Adrenal gland (tissue), 12 donors: Measurements from ENCODE around the gene HECW1. TPM values are rescaled to one million over a fixed set of nuclear protein-coding genes. Genes with fewer than 3 reads are reported as not detected.

Experiments
- DNase-seq, 7 donors: peaks; one replicate each; pipeline ENCODE4 v3.0.0-alpha.2; 2019 to 2020
- H3K27ac ChIP-seq, 5 donors: fragments of 200-600 bp; sonication (generic) in 4 of 5; 1 replicate in 3 of 5; 2 replicates in 2 of 5; pipeline versions ENCODE4 v1.5.1 to v1.8.0; 2016 to 2020; ENCODE audit warnings: mild to moderate bottlenecking in 1 of 5
- H3K27me3 ChIP-seq: fragments of 200-600 bp; 2 replicates; pipeline ENCODE4 v1.8.0; 2021
- H3K36me3 ChIP-seq, 2 donors: fragments of 200-600 bp; replicated peaks in 1 of 2; 1 replicate in 1 of 2; 2 replicates in 1 of 2; pipeline versions ENCODE4 v1.5.1 to v1.8.0; 2018 to 2022
- H3K4me1 ChIP-seq, 2 donors: fragments of 200-600 bp; replicated peaks in 1 of 2; 1 replicate in 1 of 2; 2 replicates in 1 of 2; pipeline versions ENCODE4 v1.5.1 to v1.8.0; 2018 to 2021
- H3K4me3 ChIP-seq, 4 donors: fragments of 200-600 bp; sonication (generic) in 3 of 4; one replicate each; pipeline ENCODE4 v1.5.1; 2016 to 2018
- H3K9me3 ChIP-seq, 3 donors: fragments of 200-600 bp; sonication (generic) in 1 of 3; replicated peaks in 1 of 3; 1 replicate in 2 of 3; 2 replicates in 1 of 3; pipeline versions ENCODE4 v1.5.1 to v1.8.0; 2016 to 2021
- POLR2A ChIP-seq, 2 donors: fragments of 450-650 bp; IDR thresholded peaks; one replicate each; pipeline ENCODE4 v1.6.1; 2017; ENCODE audit warnings: antibody characterized with exemption in 2 of 2, mild to moderate bottlenecking in 2 of 2, moderate library complexity in 1 of 2
- WGBS, 4 donors: extraction: QIAGEN DNeasy Blood & Tissue Kit in 2 of 4; methylation state at CpG; one replicate each; pipeline versions ENCODE4 v1.1.5 to v1.1.7; 2013 to 2017; 5-methylcytosine and 5-hydroxymethylcytosine counted together
- intact Hi-C, 2 donors: fragments of 100-400 bp; cut with DNase I; formaldehyde crosslinking; loops; one replicate each; pipeline versions ENCODE4 v1.14.1 to v1.15.0; 2022 to 2023
- polyA plus RNA-seq, 3 donors: library from polyadenylated mRNA; stranded (reverse); fragments of 200-250 nt in 2 of 3; fragments of 350-450 nt in 1 of 3; fragmentation: Illumina TruSeq in 1 of 3; extraction: RNeasy Lipid Tissue Mini Kit (QIAGEN cat#74804) in 1 of 3; gene quantifications; one replicate each; pipeline ENCODE4 v1.2.3, GENCODE V29; 2013 to 2014
- total RNA-seq, 9 donors: library from RNA; depleted of rRNA in 4 of 9; stranded (reverse); fragments of >200 nt in 4 of 9; fragments of 120-200 nt in 1 of 9; fragmentation: NEBNext Ultra II Directional in 1 of 9; extraction: Animal tissue kit (Norgen Biotek cat#: 25700) in 1 of 9; gene quantifications; one replicate each; pipeline versions ENCODE4 v1.1.0 to v1.2.4, GENCODE V29; 2013 to 2023
- TF ChIP-seq, protein P1 (sequence below), 6 experiments: fragments of 450-650 bp in 4 of 6; fragments of 200-600 bp in 2 of 6; sonication (generic) in 1 of 6; IDR thresholded peaks; 1 replicate in 5 of 6; 2 replicates in 1 of 6; pipeline versions ENCODE4 v1.5.1 to v1.8.0; 2016 to 2021; ENCODE audit warnings: antibody characterized with exemption in 6 of 6, mild to moderate bottlenecking in 2 of 6, moderate library complexity in 1 of 6
- donor health status: healthy with polysubstance abuse.
- donor health status: Bipolar disorder and iron deficiency.
- donor health status: DM: yes; HTN: yes; CAD: no.
- donor health status: DM: no; HTN: no; CAD: no.
- donor health status: DM: no; HTN: no; CAD: no.
- donor health status: DM: yes; HTN: yes; CAD: no.

Gene HECW1
- total and polyA plus RNA-seq, 12 donors, result under 0.01 to 3.2 (median 0.06) TPM; not detected in 4

GRCh38 chr7:43117095-43117494, 4.6 kb downstream of the HECW1 start:
- H3K36me3 ChIP-seq, result no peaks in the 10 kb centered on the region
- H3K27me3 ChIP-seq, result peaks cover 56% of the 10 kb centered on the region
- no peak for DNase-seq
- H3K27ac ChIP-seq, result no peak overlapping the region
- H3K4me1 ChIP-seq, result peaks cover 14 to 16% of the 10 kb centered on the region in 2 donors
- TF ChIP-seq, protein P1, sequence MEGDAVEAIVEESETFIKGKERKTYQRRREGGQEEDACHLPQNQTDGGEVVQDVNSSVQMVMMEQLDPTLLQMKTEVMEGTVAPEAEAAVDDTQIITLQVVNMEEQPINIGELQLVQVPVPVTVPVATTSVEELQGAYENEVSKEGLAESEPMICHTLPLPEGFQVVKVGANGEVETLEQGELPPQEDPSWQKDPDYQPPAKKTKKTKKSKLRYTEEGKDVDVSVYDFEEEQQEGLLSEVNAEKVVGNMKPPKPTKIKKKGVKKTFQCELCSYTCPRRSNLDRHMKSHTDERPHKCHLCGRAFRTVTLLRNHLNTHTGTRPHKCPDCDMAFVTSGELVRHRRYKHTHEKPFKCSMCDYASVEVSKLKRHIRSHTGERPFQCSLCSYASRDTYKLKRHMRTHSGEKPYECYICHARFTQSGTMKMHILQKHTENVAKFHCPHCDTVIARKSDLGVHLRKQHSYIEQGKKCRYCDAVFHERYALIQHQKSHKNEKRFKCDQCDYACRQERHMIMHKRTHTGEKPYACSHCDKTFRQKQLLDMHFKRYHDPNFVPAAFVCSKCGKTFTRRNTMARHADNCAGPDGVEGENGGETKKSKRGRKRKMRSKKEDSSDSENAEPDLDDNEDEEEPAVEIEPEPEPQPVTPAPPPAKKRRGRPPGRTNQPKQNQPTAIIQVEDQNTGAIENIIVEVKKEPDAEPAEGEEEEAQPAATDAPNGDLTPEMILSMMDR (IDR thresholded peaks at IDR 0.05), result no peak
- TF ChIP-seq POLR2A (IDR thresholded peaks at IDR 0.05), result no peak
- 40 to 67% (median 55%) methylated on average over 1 of the region's 1 CpG for WGBS, 4 donors
- no peak overlapping the region for H3K4me3 ChIP-seq
- no peaks in the 10 kb centered on the region for H3K9me3 ChIP-seq
- intact Hi-C loops, result no loop called here

GRCh38 chr7:43117861-43118260, 5.4 kb downstream of the HECW1 start:
- H3K27ac ChIP-seq, result no peak overlapping the region
- 84 to 96% (median 89%) methylated on average over 4 of the region's 4 CpGs for WGBS, 4 donors
- H3K36me3 ChIP-seq, result no peaks in the 10 kb centered on the region
- H3K4me1 ChIP-seq, result peaks cover 10 to 12% of the 10 kb centered on the region in 2 donors
- intact Hi-C loops, result no loop called here
- H3K4me3 ChIP-seq, result no peak overlapping the region
- H3K27me3 ChIP-seq, result peaks cover 49% of the 10 kb centered on the region
- no peaks in the 10 kb centered on the region for H3K9me3 ChIP-seq
- TF ChIP-seq, protein P1 (IDR thresholded peaks at IDR 0.05), result no peak
- TF ChIP-seq POLR2A (IDR thresholded peaks at IDR 0.05), result no peak
- DNase-seq, result no peak

- H3K27me3 ChIP-seq, result peaks cover 44% of the 10 kb centered on the region
- H3K9me3 ChIP-seq, result no peaks in the 10 kb centered on the region
- no peak overlapping the region for H3K4me3 ChIP-seq
- H3K27ac ChIP-seq, result no peak overlapping the region
- H3K4me1 ChIP-seq, result peaks cover 6 to 7% of the 10 kb centered on the region in 2 donors
- TF ChIP-seq, protein P1 (IDR thresholded peaks at IDR 0.05), result no peak
- TF ChIP-seq POLR2A (IDR thresholded peaks at IDR 0.05), result no peak
- H3K36me3 ChIP-seq, result no peaks in the 10 kb centered on the region
- no peak for DNase-seq
- WGBS, 4 donors, result 66 to 71% (median 69%) methylated on average over 4 of the region's 4 CpGs
- intact Hi-C loops, result no loop called here
Measured at GRCh38 chr7:43118313-43118712, 5.9 kb downstream of the HECW1 start.

DNA sequence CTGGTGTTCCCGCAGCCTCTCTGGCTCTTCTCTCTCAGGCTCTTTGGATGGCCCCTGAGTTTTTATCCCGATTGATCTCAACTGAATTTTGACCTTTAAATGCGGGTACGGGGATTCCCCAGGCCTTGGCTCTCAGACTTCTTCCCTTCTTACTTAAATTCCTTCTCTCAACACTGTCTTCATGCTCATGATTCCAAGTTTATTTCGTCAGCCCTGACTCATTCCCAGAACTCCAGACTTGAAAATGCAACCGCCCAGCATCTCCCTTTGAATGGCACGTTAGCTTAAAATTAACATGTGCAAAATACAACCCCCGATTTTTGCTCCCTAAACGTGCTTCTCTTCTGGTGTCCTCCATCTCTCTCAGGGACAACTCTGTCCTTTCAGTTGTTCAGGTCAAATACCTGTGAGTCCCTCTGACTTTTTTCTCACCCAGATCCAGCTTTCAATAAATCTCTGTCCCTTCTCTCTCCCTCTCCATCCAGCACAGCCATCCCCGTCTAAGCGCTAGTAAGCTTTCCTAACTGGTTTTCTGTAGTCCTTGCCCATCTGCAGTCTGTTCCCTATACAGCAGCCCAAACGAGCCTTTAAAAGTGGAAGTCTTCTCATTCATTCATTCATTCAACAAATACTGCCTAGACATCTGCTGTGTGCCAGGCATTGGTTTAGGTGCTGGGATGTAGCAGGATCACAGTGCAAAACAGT, 7.1 kb downstream of the HECW1 start:
- H3K4me3 ChIP-seq, result no peak overlapping the region
- intact Hi-C loops, result no loop called here
- no peak for DNase-seq
- WGBS, 4 donors, result 48 to 60% (median 58%) methylated on average over 12 of the region's 12 CpGs
- H3K9me3 ChIP-seq, result no peaks in the 10 kb centered on the region
- TF ChIP-seq, protein P1 (IDR thresholded peaks at IDR 0.05), result no peak
- no peak for TF ChIP-seq POLR2A (IDR thresholded peaks at IDR 0.05)
- no peaks in the 10 kb centered on the region for H3K4me1 ChIP-seq
- no peaks in the 10 kb centered on the region for H3K36me3 ChIP-seq
- peaks cover 32% of the 10 kb centered on the region for H3K27me3 ChIP-seq
- H3K27ac ChIP-seq, result no peak overlapping the region
